GM13977 (cell line): ENCODE measurements around the gene NPHP4.

Experiments
- DNase-seq: peaks from one replicate; pipeline ENCODE4 v3.0.0; 2012; ENCODE audit warnings: low spot score
- in situ Hi-C: fragments of 300-500 bp; cut with MboI; formaldehyde crosslinking; loops from one replicate; pipeline ENCODE4 v1.12.0; 2022; ENCODE audit warnings: low sequenced_read_pairs, low pct_unique_long_range_greater_than_20kb, mixed read lengths, inconsistent platforms; ENCODE audit not compliant: unreplicated experiment
- TF ChIP-seq, protein P1 (sequence below): IDR thresholded peaks from 2 replicates; pipeline ENCODE4 v1.5.1; 2012; ENCODE audit warnings: mild to moderate bottlenecking, control low read depth; ENCODE audit not compliant: insufficient read depth; ENCODE audit errors: extremely low read depth, missing control alignments

The NPHP4 gene

DNA sequence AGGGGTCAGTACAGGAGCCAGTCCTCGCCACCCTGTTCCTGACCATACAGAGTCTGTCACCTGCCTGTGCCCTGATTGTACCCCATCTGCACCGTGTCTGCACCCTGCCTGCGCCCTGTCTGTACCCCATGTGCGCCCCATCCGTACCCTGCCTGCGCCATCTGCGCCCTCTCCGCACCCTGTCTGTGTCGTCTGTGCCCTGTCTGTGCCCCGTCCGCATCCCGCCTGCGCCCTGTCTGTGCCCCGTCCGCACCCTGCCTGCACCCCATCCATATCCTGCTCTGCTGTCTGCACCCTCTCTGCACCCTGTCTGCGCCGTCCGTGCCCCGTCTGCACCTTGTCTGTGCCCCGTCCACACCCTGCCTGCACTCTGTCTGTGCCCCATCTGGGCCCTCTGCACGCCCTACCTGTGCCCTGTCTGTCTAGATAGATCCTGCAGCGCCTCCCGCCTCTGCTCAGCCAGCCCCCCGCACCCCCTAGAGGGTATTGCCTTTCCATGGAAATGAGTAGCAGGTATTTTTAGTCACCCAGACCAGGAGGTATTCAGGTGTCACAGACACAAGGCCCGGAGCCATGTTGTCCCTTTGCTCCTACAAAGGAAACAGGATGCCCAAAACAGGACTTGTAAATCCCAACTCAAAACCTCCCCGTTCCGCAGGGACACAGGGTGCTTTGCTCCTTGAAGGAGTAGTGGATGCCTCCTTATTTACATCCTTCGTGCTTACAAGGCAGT, 7.7 kb upstream of the NPHP4 start:
- TF ChIP-seq, protein P1, sequence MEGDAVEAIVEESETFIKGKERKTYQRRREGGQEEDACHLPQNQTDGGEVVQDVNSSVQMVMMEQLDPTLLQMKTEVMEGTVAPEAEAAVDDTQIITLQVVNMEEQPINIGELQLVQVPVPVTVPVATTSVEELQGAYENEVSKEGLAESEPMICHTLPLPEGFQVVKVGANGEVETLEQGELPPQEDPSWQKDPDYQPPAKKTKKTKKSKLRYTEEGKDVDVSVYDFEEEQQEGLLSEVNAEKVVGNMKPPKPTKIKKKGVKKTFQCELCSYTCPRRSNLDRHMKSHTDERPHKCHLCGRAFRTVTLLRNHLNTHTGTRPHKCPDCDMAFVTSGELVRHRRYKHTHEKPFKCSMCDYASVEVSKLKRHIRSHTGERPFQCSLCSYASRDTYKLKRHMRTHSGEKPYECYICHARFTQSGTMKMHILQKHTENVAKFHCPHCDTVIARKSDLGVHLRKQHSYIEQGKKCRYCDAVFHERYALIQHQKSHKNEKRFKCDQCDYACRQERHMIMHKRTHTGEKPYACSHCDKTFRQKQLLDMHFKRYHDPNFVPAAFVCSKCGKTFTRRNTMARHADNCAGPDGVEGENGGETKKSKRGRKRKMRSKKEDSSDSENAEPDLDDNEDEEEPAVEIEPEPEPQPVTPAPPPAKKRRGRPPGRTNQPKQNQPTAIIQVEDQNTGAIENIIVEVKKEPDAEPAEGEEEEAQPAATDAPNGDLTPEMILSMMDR = no peak
- in situ Hi-C loops = no loop called here
- no peak for DNase-seq

DNA sequence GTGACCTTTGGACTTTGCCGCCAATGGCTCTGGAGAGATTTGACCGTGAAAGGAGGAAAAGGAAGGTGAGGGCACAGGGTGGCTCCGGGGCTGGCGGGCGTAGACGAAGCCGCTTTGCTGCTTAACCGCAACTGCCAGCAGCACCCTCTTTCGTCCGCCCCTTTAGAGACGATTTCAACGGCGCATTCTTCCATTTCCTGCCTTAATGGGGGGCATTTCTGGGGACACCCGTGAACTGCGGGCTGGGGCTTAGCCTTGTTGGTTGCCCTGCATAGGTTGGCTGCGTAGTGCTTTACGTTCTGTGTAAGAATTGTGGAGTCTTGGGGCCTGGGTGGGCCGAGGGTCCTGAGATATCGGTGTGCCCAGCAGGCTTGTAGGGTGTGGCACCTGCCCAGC, 6.7 kb upstream of the NPHP4 start:
- DNase-seq = no peak
- TF ChIP-seq, protein P1 = no peak
- in situ Hi-C loops = no loop called here

GRCh38 chr1:5998051-5998905, 6.1 kb upstream of the NPHP4 start:
- in situ Hi-C loops = no loop called here
- TF ChIP-seq, protein P1 = no peak
- DNase-seq = no peak

- TF ChIP-seq, protein P1 = no peak
Measured at GRCh38 chr1:5997316-5997715, 5.1 kb upstream of the NPHP4 start.

DNA sequence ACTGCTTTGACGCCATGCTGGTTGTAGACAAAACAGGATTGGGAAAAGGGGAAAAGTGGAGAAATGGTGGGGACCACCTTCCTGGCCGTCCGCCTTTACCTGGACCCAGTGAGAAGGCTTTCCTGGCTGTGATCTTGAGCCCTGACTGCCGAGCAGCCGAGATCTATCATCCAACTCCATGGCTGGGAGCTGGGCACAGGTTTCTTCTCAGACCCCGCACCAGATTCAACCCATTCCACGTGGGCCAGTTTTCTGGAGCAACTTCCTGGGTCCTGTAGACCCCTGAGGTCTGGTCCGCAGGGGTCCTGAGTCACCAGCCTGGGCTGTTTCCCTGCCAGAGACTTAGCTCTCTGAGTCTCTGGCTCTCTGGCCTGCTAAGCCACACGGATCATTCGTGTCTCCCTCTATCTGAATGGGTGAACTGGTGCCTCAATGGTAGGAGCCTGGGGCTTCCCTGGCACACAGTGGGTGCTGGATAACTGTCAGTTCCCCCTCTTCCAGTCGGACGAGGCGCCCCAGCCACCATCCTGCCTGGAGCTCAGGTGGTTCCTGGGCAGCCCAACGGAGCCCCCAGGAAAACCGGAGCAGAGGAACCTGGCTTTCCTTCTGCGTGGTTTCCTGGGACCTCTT, 4.5 kb upstream of the NPHP4 start:
- DNase-seq = no peak
- TF ChIP-seq, protein P1 = no peak
- in situ Hi-C loops = no loop called here

More at GRCh38 chr1:5997316-5997715, 5.1 kb upstream of the NPHP4 start:
- no peak for DNase-seq
- in situ Hi-C loops = no loop called here

DNA sequence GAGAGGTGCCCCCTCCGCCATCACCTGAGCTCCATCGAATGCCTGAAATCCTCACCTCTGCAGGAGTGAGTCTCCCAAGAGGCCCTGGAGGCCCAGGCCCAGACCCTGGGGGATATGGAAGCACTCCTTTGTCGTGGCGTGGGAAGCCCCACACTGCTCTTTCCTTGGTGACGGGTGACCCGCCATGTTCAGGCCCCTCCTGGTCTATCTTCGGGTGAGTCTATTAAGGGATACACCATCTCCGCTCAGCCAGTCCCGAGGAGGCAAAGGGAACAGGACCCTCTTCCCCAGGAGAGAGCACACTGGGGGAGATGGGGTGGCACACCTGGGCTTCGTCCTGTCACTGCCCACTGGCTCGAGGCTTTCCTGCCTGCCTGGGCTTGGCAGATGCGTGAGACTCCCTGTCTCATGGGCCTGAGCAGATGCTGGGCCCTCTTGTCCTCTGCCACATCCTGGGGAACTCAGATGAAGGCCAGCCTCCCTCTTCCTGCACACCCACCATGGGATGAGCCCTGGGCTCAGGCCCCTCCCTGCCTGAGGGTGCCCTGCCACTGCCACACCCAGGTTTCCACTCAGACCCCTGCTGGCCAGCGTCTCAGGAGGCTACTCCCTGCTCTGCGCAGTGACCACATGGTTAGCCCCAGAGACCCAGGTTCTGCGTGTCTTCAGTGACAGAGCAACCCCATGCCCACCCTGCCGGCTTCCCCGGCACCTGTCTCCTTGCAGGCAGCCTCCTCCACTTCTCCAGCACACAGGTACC, 3.8 kb upstream of the NPHP4 start:
- no peak for DNase-seq
- TF ChIP-seq, protein P1 = no peak
- in situ Hi-C loops = no loop called here
